Measurements from ENCODE around the gene ATF6. TPM values are rescaled to one million over a fixed set of nuclear protein-coding genes. Genes with fewer than 3 reads are reported as not detected.
A peak's percentile ranks its signal among the peaks of the same experiment; 100 is the strongest.

The ATF6 gene
- total RNA-seq, 2 experiments from 2014 or later, result 10.2 to 13.9 TPM

GRCh38 chr1:161728376-161729226 is 37.5 kb upstream of the ATF6 start:
- peaks cover 31% of the 10 kb centered on the region for H3K4me1 ChIP-seq (ENCODE audit: insufficient read depth, low read length, poor library complexity, severe bottlenecking)
- no peak overlapping the region for H3K27ac ChIP-seq (ENCODE audit: low read depth, low read length, poor library complexity, severe bottlenecking)
- H3K36me3 ChIP-seq (ENCODE audit: insufficient read depth, low read length), result no peaks in the 10 kb centered on the region
- DNase-seq (ENCODE audit: low spot score), result no peak
- TF ChIP-seq CTCF (conservative IDR thresholded peaks at IDR 0.05; ENCODE audit: low read length) (no peak), EZH2phosphoT487 (IDR thresholded peaks at IDR 0.05; ENCODE audit: borderline replicate concordance, low read depth, low read length) (no peak)
- no peak overlapping the region for H3K4me3 ChIP-seq (ENCODE audit: low read depth, low read length, poor library complexity, severe bottlenecking)
- ChIA-PET CTCF (ENCODE audit: unreplicated experiment) (interaction anchor here (1.4 kb wide), 1 partner anchor 21 kb away, joined by 4 read pairs; no protein-coding TSS in a partner anchor), POLR2A (interaction anchor here (0.6 to 3.8 kb wide), 4 partner anchors 9 to 1260 kb away, joined by 3 to 33 read pairs (median 10); partner anchors contain the start of gene FCRLA)
- H3K4me2 ChIP-seq (ENCODE audit: low read length), result 0 out of 2 replicates have a peak overlapping the region, but pooled peaks have one; percentile 84
- no peaks in the 10 kb centered on the region for H3K9me3 ChIP-seq (ENCODE audit: low read length)
- no peaks in the 10 kb centered on the region for H3K79me2 ChIP-seq (ENCODE audit: insufficient read depth, low read depth, low read length)
- intact Hi-C loops (cut with micrococcal nuclease; ENCODE audit: unreplicated experiment), result no loop called here
- H3K9me2 ChIP-seq (ENCODE audit: insufficient read depth, low read length), result no peaks in the 10 kb centered on the region
- H4K20me1 ChIP-seq (ENCODE audit: insufficient read depth, low read length), result no peaks in the 10 kb centered on the region
- H2AFZ ChIP-seq (ENCODE audit: low read length), result no peak overlapping the region
- no TSS peak for BruUV-seq (replicated peaks)

DNA sequence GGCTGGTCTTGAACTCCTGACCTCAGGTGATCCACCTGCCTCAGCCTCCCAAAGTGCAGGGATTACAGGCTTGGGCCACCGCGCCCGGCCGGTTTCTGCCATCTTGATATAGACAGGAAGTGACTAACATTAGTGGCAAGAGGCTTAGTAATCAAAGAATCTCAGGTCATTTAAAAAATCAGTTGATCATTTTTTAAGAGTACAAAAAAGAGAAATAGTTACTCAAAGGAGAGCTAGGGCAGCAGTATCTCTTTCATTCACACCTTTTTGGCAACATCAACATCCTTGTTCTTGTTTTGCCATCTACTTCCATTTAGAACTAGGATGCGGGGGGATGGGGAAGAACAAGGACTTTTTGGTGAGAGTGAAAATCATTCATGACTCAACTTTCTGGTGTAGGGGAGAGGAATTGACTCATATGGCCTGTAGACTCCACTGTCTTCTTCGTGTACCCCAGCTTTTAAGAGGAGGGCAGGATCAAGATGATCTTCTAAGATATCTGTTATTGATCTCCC is 36.0 kb upstream of the ATF6 start:
- no peak overlapping the region for H2AFZ ChIP-seq (ENCODE audit: low read length)
- intact Hi-C loops (cut with micrococcal nuclease; ENCODE audit: unreplicated experiment), result no loop called here
- no TSS peak for BruUV-seq (replicated peaks)
- H3K9me3 ChIP-seq (ENCODE audit: low read length), result no peaks in the 10 kb centered on the region
- no peaks in the 10 kb centered on the region for H3K9me2 ChIP-seq (ENCODE audit: insufficient read depth, low read length)
- H3K27ac ChIP-seq (ENCODE audit: low read depth, low read length, poor library complexity, severe bottlenecking), result no peak overlapping the region
- TF ChIP-seq EZH2phosphoT487 (IDR thresholded peaks at IDR 0.05; ENCODE audit: borderline replicate concordance, low read depth, low read length), result no peak
- no peak for TF ChIP-seq CTCF (conservative IDR thresholded peaks at IDR 0.05; ENCODE audit: low read length)
- POLR2A ChIA-PET, result interaction anchor here (0.9 to 3.0 kb wide), 3 partner anchors 9 to 22 kb away, joined by 3 to 17 read pairs (median 8); partner anchors contain the start of gene FCRLA
- no peaks in the 10 kb centered on the region for H3K36me3 ChIP-seq (ENCODE audit: insufficient read depth, low read length)
- no peaks in the 10 kb centered on the region for H4K20me1 ChIP-seq (ENCODE audit: insufficient read depth, low read length)
- H3K79me2 ChIP-seq (ENCODE audit: insufficient read depth, low read depth, low read length), result no peaks in the 10 kb centered on the region
- peaks cover 23% of the 10 kb centered on the region for H3K4me1 ChIP-seq (ENCODE audit: insufficient read depth, low read length, poor library complexity, severe bottlenecking)
- DNase-seq (ENCODE audit: low spot score), result no peak
- CTCF ChIA-PET (ENCODE audit: unreplicated experiment), result no interaction called here
- no peak overlapping the region for H3K4me2 ChIP-seq (ENCODE audit: low read length)
- no peak overlapping the region for H3K4me3 ChIP-seq (ENCODE audit: low read depth, low read length, poor library complexity, severe bottlenecking)

- no peak for DNase-seq (ENCODE audit: low spot score)
- no peaks in the 10 kb centered on the region for H3K36me3 ChIP-seq (ENCODE audit: insufficient read depth, low read length)
- no peaks in the 10 kb centered on the region for H3K9me2 ChIP-seq (ENCODE audit: insufficient read depth, low read length)
- H4K20me1 ChIP-seq (ENCODE audit: insufficient read depth, low read length), result no peaks in the 10 kb centered on the region
- TF ChIP-seq EZH2phosphoT487 (IDR thresholded peaks at IDR 0.05; ENCODE audit: borderline replicate concordance, low read depth, low read length), result no peak
- TF ChIP-seq CTCF (conservative IDR thresholded peaks at IDR 0.05; ENCODE audit: low read length), result no peak
- BruUV-seq (replicated peaks), result no TSS peak
- CTCF ChIA-PET (ENCODE audit: unreplicated experiment), result no interaction called here
- no peaks in the 10 kb centered on the region for H3K79me2 ChIP-seq (ENCODE audit: insufficient read depth, low read depth, low read length)
- POLR2A ChIA-PET, result no interaction called here
- H3K9me3 ChIP-seq (ENCODE audit: low read length), result no peaks in the 10 kb centered on the region
- H3K27ac ChIP-seq (ENCODE audit: low read depth, low read length, poor library complexity, severe bottlenecking), result no peak overlapping the region
- H3K4me1 ChIP-seq (ENCODE audit: insufficient read depth, low read length, poor library complexity, severe bottlenecking), result peaks cover 17% of the 10 kb centered on the region
- H2AFZ ChIP-seq (ENCODE audit: low read length), result no peak overlapping the region
- intact Hi-C loops (cut with micrococcal nuclease; ENCODE audit: unreplicated experiment), result no loop called here
- H3K4me3 ChIP-seq (ENCODE audit: low read depth, low read length, poor library complexity, severe bottlenecking), result no peak overlapping the region
- H3K4me2 ChIP-seq (ENCODE audit: low read length), result no peak overlapping the region
These were observed 34.9 kb upstream of the ATF6 start for GRCh38 chr1:161731241-161731640.
